Measurements from ENCODE around the gene SP4. TPM values are rescaled to one million over a fixed set of nuclear protein-coding genes. Genes with fewer than 3 reads are reported as not detected.

SP4 gene
- total and polyA plus RNA-seq, 2 of the 4 experiments (the other 2 are of a cell fraction) = 0.97 to 5.9 TPM

DNA sequence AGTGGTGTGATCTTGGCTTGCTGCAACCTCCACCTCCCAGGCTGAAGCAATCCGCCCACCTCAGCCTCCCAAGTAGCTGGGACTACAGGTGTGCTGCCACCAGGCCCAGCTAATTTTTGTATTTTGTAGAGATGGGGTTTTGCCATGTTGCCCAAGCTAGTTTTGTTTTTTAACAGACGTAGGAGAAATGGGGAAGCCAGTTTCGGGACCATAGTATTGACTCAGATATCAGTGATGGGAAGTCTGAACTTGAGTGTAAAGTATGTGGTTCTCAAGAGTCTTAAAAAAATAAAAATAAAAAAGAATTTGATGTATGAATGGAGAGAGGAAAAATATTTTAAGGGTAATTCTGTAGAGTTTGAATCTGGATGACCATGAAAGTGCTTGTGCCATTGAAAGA, 34.2 kb downstream of the SP4 start:
- dilution Hi-C loops (cut with HindIII; ENCODE audit: low sequenced_read_pairs, unreplicated experiment) = no loop called here

More for the DNA sequence above, 34.2 kb downstream of the SP4 start:
- no peak overlapping the region for H3K23ac ChIP-seq (ENCODE audit: low read depth, low read length)
- no peaks in the 10 kb centered on the region for H3K4me1 ChIP-seq (ENCODE audit: control insufficient read depth, insufficient read depth, low read length)
- H4K5ac ChIP-seq (ENCODE audit: low read depth, low read length) = no peak overlapping the region
- no peak overlapping the region for H2BK15ac ChIP-seq (ENCODE audit: low read depth, low read length)
- no peak overlapping the region for H3K4me2 ChIP-seq (ENCODE audit: low read depth, low read length)
- no peaks in the 10 kb centered on the region for H3K27me3 ChIP-seq (ENCODE audit: control insufficient read depth, insufficient read depth, low read length)
- ATAC-seq (ENCODE audit: low read depth) (no peak), DNase-seq (no peak)
- WGBS, 2 experiments (ENCODE audit: extremely low coverage in 2 of 2, insufficient read length in 1 of 2) = no CpG with 5 or more reads among the region's 3 CpGs
- no peak overlapping the region for H4K8ac ChIP-seq (ENCODE audit: low read depth in 2 of 2, low read length in 2 of 2)
- no peak overlapping the region for H3K4me3 ChIP-seq (ENCODE audit: insufficient read depth, low read depth, low read length)
- H3K9ac ChIP-seq (ENCODE audit: low read depth, low read length) = no peak overlapping the region
- H3K9me1 ChIP-seq (ENCODE audit: insufficient read depth, low read length) = no peaks in the 10 kb centered on the region
- H3K18ac ChIP-seq (ENCODE audit: low read depth, low read length) = no peak overlapping the region
- no peak overlapping the region for H2BK120ac ChIP-seq (ENCODE audit: low read depth, low read length)
- ChIA-PET POLR2A (ENCODE audit: unreplicated experiment) (no interaction called here), CTCF (no interaction called here)
- intact Hi-C loops (cut with micrococcal nuclease) = no loop called here
- no TSS peak for BruUV-seq (replicated peaks)
- H2AK9ac ChIP-seq (replicated peaks; ENCODE audit: low read depth, low read length, poor library complexity) = no peak overlapping the region
- no peaks in the 10 kb centered on the region for H3K79me1 ChIP-seq (ENCODE audit: low read depth in 1 of 2, low read length in 2 of 2)
- H4K20me1 ChIP-seq (ENCODE audit: insufficient read depth, low read length) = no peaks in the 10 kb centered on the region
- no peak overlapping the region for H3K27ac ChIP-seq (ENCODE audit: insufficient read depth, low read length)
- H2BK5ac ChIP-seq (ENCODE audit: low read depth, low read length, poor library complexity, severe bottlenecking) = no peak overlapping the region
- no peak overlapping the region for H4K91ac ChIP-seq (ENCODE audit: insufficient read depth, low read depth, low read length)
- no peaks in the 10 kb centered on the region for H3K36me3 ChIP-seq (ENCODE audit: control insufficient read depth, insufficient read depth, low read length)
- H2BK20ac ChIP-seq (ENCODE audit: low read depth, low read length) = no peak overlapping the region
- in situ Hi-C loops (cut with MboI; ENCODE audit: low sequenced_read_pairs) = no loop called here
- no peak overlapping the region for H2AK5ac ChIP-seq (ENCODE audit: low read depth, low read length)
- TF ChIP-seq BHLHE40 (IDR thresholded peaks at IDR 0.05; ENCODE audit: low read depth, low read length) (no peak), RFX5 (IDR thresholded peaks at IDR 0.05; ENCODE audit: low read depth, low read length) (no peak), MXI1 (IDR thresholded peaks at IDR 0.05; ENCODE audit: borderline replicate concordance, low read depth, low read length) (no peak), MAFK (IDR thresholded peaks at IDR 0.05; ENCODE audit: low read depth, low read length) (no peak), SMC3 (IDR thresholded peaks at IDR 0.05; ENCODE audit: low read depth, low read length) (no peak), NFE2L2 (IDR thresholded peaks at IDR 0.05; ENCODE audit: low read depth, low read length) (no peak), POLR2A (IDR thresholded peaks at IDR 0.05; ENCODE audit: low read depth, low read length) (no peak), CHD1 (IDR thresholded peaks at IDR 0.05; ENCODE audit: low read depth, low read length) (no peak), CEBPB (IDR thresholded peaks at IDR 0.05; ENCODE audit: low read depth, low read length) (no peak), RAD21 (IDR thresholded peaks at IDR 0.05; ENCODE audit: low read length) (no peak), RCOR1 (IDR thresholded peaks at IDR 0.05; ENCODE audit: insufficient replicate concordance, low read length) (no peak), MAZ (IDR thresholded peaks at IDR 0.05; ENCODE audit: borderline replicate concordance, low read depth, low read length) (no peak)
- TF ChIP-seq, protein P1, sequence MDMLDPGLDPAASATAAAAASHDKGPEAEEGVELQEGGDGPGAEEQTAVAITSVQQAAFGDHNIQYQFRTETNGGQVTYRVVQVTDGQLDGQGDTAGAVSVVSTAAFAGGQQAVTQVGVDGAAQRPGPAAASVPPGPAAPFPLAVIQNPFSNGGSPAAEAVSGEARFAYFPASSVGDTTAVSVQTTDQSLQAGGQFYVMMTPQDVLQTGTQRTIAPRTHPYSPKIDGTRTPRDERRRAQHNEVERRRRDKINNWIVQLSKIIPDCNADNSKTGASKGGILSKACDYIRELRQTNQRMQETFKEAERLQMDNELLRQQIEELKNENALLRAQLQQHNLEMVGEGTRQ (IDR thresholded peaks at IDR 0.05; ENCODE audit: low read depth, low read length) = no peak
- TF ChIP-seq, protein P2, sequence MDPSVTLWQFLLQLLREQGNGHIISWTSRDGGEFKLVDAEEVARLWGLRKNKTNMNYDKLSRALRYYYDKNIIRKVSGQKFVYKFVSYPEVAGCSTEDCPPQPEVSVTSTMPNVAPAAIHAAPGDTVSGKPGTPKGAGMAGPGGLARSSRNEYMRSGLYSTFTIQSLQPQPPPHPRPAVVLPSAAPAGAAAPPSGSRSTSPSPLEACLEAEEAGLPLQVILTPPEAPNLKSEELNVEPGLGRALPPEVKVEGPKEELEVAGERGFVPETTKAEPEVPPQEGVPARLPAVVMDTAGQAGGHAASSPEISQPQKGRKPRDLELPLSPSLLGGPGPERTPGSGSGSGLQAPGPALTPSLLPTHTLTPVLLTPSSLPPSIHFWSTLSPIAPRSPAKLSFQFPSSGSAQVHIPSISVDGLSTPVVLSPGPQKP (IDR thresholded peaks at IDR 0.05; ENCODE audit: borderline replicate concordance, low read depth, low read length) = no peak
- TF ChIP-seq, protein P3, sequence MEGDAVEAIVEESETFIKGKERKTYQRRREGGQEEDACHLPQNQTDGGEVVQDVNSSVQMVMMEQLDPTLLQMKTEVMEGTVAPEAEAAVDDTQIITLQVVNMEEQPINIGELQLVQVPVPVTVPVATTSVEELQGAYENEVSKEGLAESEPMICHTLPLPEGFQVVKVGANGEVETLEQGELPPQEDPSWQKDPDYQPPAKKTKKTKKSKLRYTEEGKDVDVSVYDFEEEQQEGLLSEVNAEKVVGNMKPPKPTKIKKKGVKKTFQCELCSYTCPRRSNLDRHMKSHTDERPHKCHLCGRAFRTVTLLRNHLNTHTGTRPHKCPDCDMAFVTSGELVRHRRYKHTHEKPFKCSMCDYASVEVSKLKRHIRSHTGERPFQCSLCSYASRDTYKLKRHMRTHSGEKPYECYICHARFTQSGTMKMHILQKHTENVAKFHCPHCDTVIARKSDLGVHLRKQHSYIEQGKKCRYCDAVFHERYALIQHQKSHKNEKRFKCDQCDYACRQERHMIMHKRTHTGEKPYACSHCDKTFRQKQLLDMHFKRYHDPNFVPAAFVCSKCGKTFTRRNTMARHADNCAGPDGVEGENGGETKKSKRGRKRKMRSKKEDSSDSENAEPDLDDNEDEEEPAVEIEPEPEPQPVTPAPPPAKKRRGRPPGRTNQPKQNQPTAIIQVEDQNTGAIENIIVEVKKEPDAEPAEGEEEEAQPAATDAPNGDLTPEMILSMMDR (conservative IDR thresholded peaks at IDR 0.05; ENCODE audit: low read depth, low read length) = no peak
- H2AFZ ChIP-seq (replicated peaks; ENCODE audit: low read length, poor library complexity) = no peak overlapping the region
- no peak overlapping the region for H3K4ac ChIP-seq (ENCODE audit: low read depth, low read length)
- H3K56ac ChIP-seq (ENCODE audit: extremely low read depth, insufficient read depth, low read length) = no peak overlapping the region
- no peaks in the 10 kb centered on the region for H3K9me3 ChIP-seq (ENCODE audit: control insufficient read depth, insufficient read depth, low read length)
- H3K14ac ChIP-seq (replicated peaks; ENCODE audit: low read depth, low read length) = no peak overlapping the region
